Mesenchymal stem cell (in vitro differentiated cells and primary cell): ENCODE results near the gene TUB.
A peak's percentile ranks its signal among the peaks of the same experiment; 100 is the strongest.

ENCODE experiments used
- DNase-seq: peaks from one replicate; pipeline ENCODE4 v3.0.0-alpha.2; 2013
- H2AFZ ChIP-seq: one replicate; pipeline ENCODE4 v1.6.1; 2013; ENCODE audit warnings: low read depth, mild to moderate bottlenecking, control low read depth, inconsistent platforms, low read length, moderate library complexity
- H2AK5ac ChIP-seq: 2 replicates; pipeline ENCODE4 v1.6.1; 2013; ENCODE audit warnings: low read length, moderate library complexity, mild to moderate bottlenecking, inconsistent platforms; ENCODE audit not compliant: severe bottlenecking
- H2BK120ac ChIP-seq: one replicate; pipeline ENCODE4 v1.6.1; 2013; ENCODE audit warnings: low read depth, mild to moderate bottlenecking, inconsistent platforms, low read length, moderate library complexity
- H2BK12ac ChIP-seq, 2 experiments: one replicate each; pipeline ENCODE4 v1.6.1; 2013; ENCODE audit warnings: inconsistent platforms in 2 of 2, low read length in 2 of 2, mild to moderate bottlenecking in 2 of 2, moderate library complexity in 2 of 2, control low read depth in 1 of 2
- H2BK15ac ChIP-seq: one replicate; pipeline ENCODE4 v1.6.1; 2013; ENCODE audit warnings: mild to moderate bottlenecking, low read depth, inconsistent platforms; ENCODE audit not compliant: poor library complexity, severe bottlenecking
- H2BK5ac ChIP-seq: 2 replicates; pipeline ENCODE4 v1.6.1; 2013; ENCODE audit warnings: low read depth, mild to moderate bottlenecking, low read length, control low read depth, inconsistent platforms; ENCODE audit not compliant: poor library complexity, severe bottlenecking
- H3K14ac ChIP-seq, 2 experiments: one replicate each; pipeline ENCODE4 v1.6.1; 2013; ENCODE audit warnings: inconsistent platforms in 2 of 2, low read length in 2 of 2, control low read depth in 1 of 2, mild to moderate bottlenecking in 1 of 2, moderate library complexity in 1 of 2
- H3K18ac ChIP-seq, 2 experiments: one replicate each; pipeline ENCODE4 v1.6.1; 2013; ENCODE audit warnings: inconsistent platforms in 2 of 2, low read length in 2 of 2, control low read depth in 1 of 2, low read depth in 1 of 2, mild to moderate bottlenecking in 1 of 2
- H3K23ac ChIP-seq, 2 experiments: one replicate each; pipeline ENCODE4 v1.6.1; 2013; ENCODE audit warnings: inconsistent platforms in 2 of 2, low read length in 2 of 2, mild to moderate bottlenecking in 2 of 2, moderate library complexity in 2 of 2, control low read depth in 1 of 2
- H3K27ac ChIP-seq: 2 replicates; pipeline ENCODE4 v1.5.1; 2013; ENCODE audit warnings: mild to moderate bottlenecking, moderate library complexity, low read length, control low read depth, inconsistent platforms; ENCODE audit not compliant: poor library complexity, severe bottlenecking
- H3K27me3 ChIP-seq, 2 experiments: 2 replicates each; pipeline versions ENCODE4 v1.6.1 to v1.7.0; 2013; ENCODE audit warnings: low read length in 2 of 2, mild to moderate bottlenecking in 2 of 2, moderate library complexity in 2 of 2, control low read depth in 1 of 2, inconsistent platforms in 1 of 2; ENCODE audit not compliant: control insufficient read depth in 1 of 2, insufficient read depth in 1 of 2
- H3K36me3 ChIP-seq, 2 experiments: 2 replicates each; pipeline versions ENCODE4 v1.6.1 to v1.7.0; 2013; ENCODE audit warnings: low read length in 2 of 2, control low read depth in 1 of 2, inconsistent platforms in 1 of 2, low read depth in 1 of 2, mild to moderate bottlenecking in 1 of 2; ENCODE audit not compliant: insufficient read depth in 2 of 2, control insufficient read depth in 1 of 2
- H3K4ac ChIP-seq, 2 experiments: one replicate each; pipeline ENCODE4 v1.6.1; 2013; ENCODE audit warnings: inconsistent platforms in 2 of 2, low read length in 2 of 2, mild to moderate bottlenecking in 2 of 2, moderate library complexity in 2 of 2, control low read depth in 1 of 2, low read depth in 1 of 2
- H3K4me1 ChIP-seq: 2 replicates; pipeline ENCODE4 v1.6.1; 2013; ENCODE audit warnings: low read depth, low read length, control low read depth; ENCODE audit not compliant: control insufficient read depth, insufficient read depth
- H3K4me2 ChIP-seq: 2 replicates; pipeline ENCODE4 v1.6.1; 2013; ENCODE audit warnings: low read length, mild to moderate bottlenecking, inconsistent platforms; ENCODE audit not compliant: poor library complexity, severe bottlenecking
- H3K4me3 ChIP-seq, 2 experiments: 2 replicates each; pipeline versions ENCODE4 v1.5.1 to v1.7.0; 2013; ENCODE audit warnings: low read length in 2 of 2, mild to moderate bottlenecking in 2 of 2, control low read depth in 1 of 2, low read depth in 1 of 2; ENCODE audit not compliant: insufficient read depth in 1 of 2
- H3K79me1 ChIP-seq: replicated peaks from 2 replicates; pipeline ENCODE4 v1.6.1; 2013; ENCODE audit warnings: mild to moderate bottlenecking, control low read depth, low read length, inconsistent platforms; ENCODE audit not compliant: poor library complexity, severe bottlenecking
- H3K9ac ChIP-seq: 2 replicates; pipeline ENCODE4 v1.7.0; 2013; ENCODE audit warnings: mild to moderate bottlenecking, low read length, moderate library complexity
- H3K9me3 ChIP-seq: 2 replicates; pipeline ENCODE4 v1.7.0; 2013; ENCODE audit warnings: mild to moderate bottlenecking, low read length; ENCODE audit not compliant: control insufficient read depth
- H4K8ac ChIP-seq: one replicate; pipeline ENCODE4 v1.6.1; 2013; ENCODE audit warnings: inconsistent platforms, mild to moderate bottlenecking, low read length, moderate library complexity
- H4K91ac ChIP-seq: one replicate; pipeline ENCODE4 v1.6.1; 2013; ENCODE audit warnings: mild to moderate bottlenecking, low read length, inconsistent platforms
- WGBS: methylation state at CpG from one replicate; pipeline ENCODE4 v1.1.7; 2013; ENCODE audit warnings: mixed read lengths; 5-methylcytosine and 5-hydroxymethylcytosine counted together

Gene TUB

DNA sequence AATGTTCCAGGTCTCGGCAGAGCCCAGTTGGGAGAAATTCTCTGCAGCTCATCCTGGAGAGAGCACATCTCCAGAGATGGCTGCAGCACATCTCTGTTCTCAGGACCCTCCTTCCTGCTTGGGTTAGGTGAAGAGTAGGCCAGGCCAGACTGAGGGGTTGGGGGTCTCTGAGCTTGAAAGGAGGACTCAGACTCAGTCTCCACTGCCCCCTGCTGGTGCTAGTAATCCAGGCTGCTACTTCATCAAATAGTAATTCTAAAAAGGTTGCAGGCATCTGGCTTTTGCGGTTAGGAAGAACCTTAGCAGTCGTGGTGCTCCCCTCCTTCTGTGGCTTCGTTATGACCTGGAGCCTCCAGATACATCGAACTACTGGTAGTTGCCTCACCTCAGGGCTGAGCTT is 9.7 kb downstream of the TUB start:
- Histone ChIP-seq H3K79me1 (no peaks in the 10 kb centered on the region), H3K14ac (no peak overlapping the region), H2BK15ac (no peak overlapping the region), H3K4me2 (no peak overlapping the region), H3K36me3 (peaks cover 0 to 13% of the 10 kb centered on the region in 2 experiments), H3K4me3 (no peak overlapping the region), H3K27me3 (peaks cover 0 to 19% of the 10 kb centered on the region in 2 experiments), H3K9ac (no peak overlapping the region), H3K4ac (no peak overlapping the region), H3K27ac (no peak overlapping the region), H2BK12ac (no peak overlapping the region), H3K4me1 (no peaks in the 10 kb centered on the region), H2AK5ac (no peak overlapping the region), H4K8ac (no peak overlapping the region), H3K18ac (no peak overlapping the region), H3K23ac (no peak overlapping the region), H2BK120ac (no peak overlapping the region), H2BK5ac (no peak overlapping the region), H3K9me3 (no peaks in the 10 kb centered on the region), H2AFZ (no peak overlapping the region), H4K91ac (no peak overlapping the region)
- WGBS, result 50% methylated on average over 5 of the region's 5 CpGs
- peak; percentile 42 for DNase-seq

- DNase-seq, result no peak
- Histone ChIP-seq H3K27ac (no peak overlapping the region), H3K36me3 (peaks cover 0 to 15% of the 10 kb centered on the region in 2 experiments), H3K27me3 (peaks cover 0 to 12% of the 10 kb centered on the region in 2 experiments), H3K4me2 (no peak overlapping the region), H3K18ac (no peak overlapping the region), H3K9ac (peak overlapping the region; percentile 7), H2AFZ (no peak overlapping the region), H3K79me1 (no peaks in the 10 kb centered on the region), H3K4ac (no peak overlapping the region), H3K14ac (no peak overlapping the region), H3K23ac (no peak overlapping the region), H2BK120ac (no peak overlapping the region), H3K4me3 (no peak overlapping the region), H2AK5ac (no peak overlapping the region), H4K91ac (no peak overlapping the region), H2BK15ac (no peak overlapping the region), H3K4me1 (no peaks in the 10 kb centered on the region), H4K8ac (no peak overlapping the region), H2BK5ac (no peak overlapping the region), H3K9me3 (no peaks in the 10 kb centered on the region), H2BK12ac (no peak overlapping the region)
- 93% methylated on average over 5 of the region's 5 CpGs for WGBS
These were observed 10.7 kb downstream of the TUB start for GRCh38 chr11:8091721-8092120.

DNA sequence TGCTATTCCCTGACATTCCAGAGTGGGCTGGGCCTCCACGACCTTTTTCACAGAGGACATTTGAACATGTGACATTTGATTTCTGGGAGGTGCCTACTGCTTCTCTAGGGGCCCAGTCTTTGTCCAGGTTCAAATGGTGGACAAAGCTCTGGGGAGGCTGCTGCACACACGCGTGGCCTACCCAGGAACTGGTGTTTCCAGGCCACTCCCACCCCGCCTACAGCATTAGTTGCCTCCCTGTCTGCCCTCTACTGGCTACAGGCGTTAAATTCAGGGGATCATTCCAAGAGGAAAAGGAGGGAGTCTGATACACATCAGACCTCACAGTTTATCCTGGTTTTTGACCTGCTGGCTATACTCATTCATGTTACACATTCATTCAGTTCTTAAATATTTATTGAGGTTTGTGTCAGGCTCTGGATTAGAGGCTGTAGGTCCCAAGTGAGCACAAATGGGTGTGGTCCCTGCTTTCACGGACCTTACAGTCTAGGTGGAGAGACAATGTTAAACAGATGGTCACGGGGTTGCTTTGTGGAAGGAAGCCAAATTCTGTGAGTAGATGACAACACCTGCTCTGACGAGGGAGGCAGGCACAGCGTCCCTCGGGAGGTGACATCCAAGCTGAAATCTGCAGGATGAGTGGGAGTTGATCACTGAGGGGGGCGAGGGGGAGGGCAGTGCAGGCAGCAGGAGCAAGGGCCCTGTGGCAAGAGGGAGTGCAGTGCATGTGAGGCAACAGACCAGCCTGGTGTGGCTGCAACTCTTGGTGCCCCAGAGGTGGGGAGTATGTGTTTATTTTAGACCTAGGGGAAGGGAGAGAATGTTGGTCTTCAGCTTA is 11.8 kb downstream of the TUB start:
- Histone ChIP-seq H3K14ac (no peak overlapping the region), H3K79me1 (no peaks in the 10 kb centered on the region), H2BK5ac (no peak overlapping the region), H2BK12ac (no peak overlapping the region), H3K4ac (no peak overlapping the region), H3K36me3 (peaks cover 0 to 21% of the 10 kb centered on the region in 2 experiments), H2BK15ac (peak overlapping the region; percentile 38), H3K9me3 (no peaks in the 10 kb centered on the region), H4K8ac (no peak overlapping the region), H4K91ac (peak overlapping the region; percentile 2), H3K27ac (no peak overlapping the region), H2BK120ac (no peak overlapping the region), H3K18ac (no peak overlapping the region), H3K27me3 (peaks cover 0 to 11% of the 10 kb centered on the region in 2 experiments), H3K4me2 (no peak overlapping the region), H3K9ac (peak overlapping the region; percentile 41), H2AFZ (no peak overlapping the region), H3K23ac (no peak overlapping the region), H2AK5ac (no peak overlapping the region), H3K4me1 (no peaks in the 10 kb centered on the region), H3K4me3 (no peak overlapping the region)
- peak; percentile 72 for DNase-seq
- 66% methylated on average over 10 of the region's 11 CpGs for WGBS

DNA sequence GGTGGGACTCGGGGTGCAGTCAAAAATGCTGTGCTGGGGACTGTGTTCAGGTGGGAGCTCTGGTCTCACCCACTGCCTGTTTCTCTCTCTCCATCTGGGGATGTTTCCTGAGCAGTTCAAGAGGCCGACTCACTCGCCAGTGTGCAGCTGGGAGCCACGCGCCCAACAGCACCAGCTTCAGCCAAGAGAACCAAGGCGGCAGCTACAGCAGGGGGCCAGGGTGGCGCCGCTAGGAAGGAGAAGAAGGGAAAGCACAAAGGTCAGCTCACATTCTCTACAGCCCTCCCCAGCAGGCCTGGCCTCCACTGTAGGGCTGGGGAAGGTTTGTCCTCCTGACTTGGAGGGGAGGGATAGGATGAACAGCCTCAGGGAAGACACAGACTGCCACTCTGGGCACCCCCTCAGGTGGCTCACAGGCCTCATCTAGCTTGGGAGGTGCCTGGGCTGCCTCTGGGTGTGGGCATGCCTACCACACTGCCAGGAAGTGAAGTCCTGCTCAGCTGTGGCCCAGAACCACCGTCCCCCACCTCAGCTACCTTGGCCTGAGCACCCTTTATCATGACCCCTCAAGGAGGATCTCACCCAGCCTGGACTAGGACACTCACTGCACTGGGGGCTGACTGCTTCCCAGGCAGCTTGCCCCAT is 13.0 kb downstream of the TUB start:
- Histone ChIP-seq H3K9me3 (no peaks in the 10 kb centered on the region), H3K79me1 (no peaks in the 10 kb centered on the region), H3K27ac (no peak overlapping the region), H2BK5ac (no peak overlapping the region), H3K36me3 (peaks cover 0 to 24% of the 10 kb centered on the region in 2 experiments), H2AFZ (no peak overlapping the region), H4K8ac (no peak overlapping the region), H3K4ac (no peak overlapping the region), H2BK120ac (no peak overlapping the region), H3K18ac (no peak overlapping the region), H3K9ac (no peak overlapping the region), H4K91ac (no peak overlapping the region), H2BK15ac (no peak overlapping the region), H3K4me2 (no peak overlapping the region), H3K23ac (no peak overlapping the region), H3K14ac (peak overlapping the region in 1 of 2 experiments; percentile 10), H2BK12ac (no peak overlapping the region), H3K4me1 (no peaks in the 10 kb centered on the region), H3K27me3 (no peaks in the 10 kb centered on the region), H3K4me3 (no peak overlapping the region), H2AK5ac (no peak overlapping the region)
- no peak for DNase-seq
- 94% methylated on average over 9 of the region's 9 CpGs for WGBS
